NCI-H69 (cell line): ENCODE results near the gene PPM1B.
A peak's percentile ranks its signal among the peaks of the same experiment; 100 is the strongest.
"Not testable (repeated sequence)": the region's sequence is repeated elsewhere in the genome, so short reads cannot be mapped to it uniquely, and the experiment has no call there.

Experiments
- DNase-seq: peaks from one replicate; lab custom pipeline; 2025; lab: John Stamatoyannopoulos, UW

PPM1B gene

DNA sequence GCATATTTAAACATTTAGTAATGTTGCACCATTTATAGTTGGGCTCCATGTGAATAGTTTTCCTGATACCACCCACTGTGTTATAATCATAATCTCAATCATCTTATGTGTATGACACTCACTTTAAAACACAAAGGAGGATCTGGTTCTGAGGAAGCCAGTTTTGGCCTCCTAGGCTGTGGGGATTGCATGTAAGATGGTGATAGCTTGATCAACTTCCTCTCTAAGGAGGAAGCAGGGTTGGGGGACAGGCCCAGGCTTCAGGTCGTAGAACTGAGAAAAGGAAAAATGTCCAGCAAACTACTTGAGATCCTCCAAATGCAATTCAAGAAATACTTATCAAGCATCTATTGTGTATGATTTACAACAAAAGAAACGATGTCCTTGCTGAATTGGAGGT, 4.9 kb upstream of the PPM1B start:
- DNase-seq, result no peak

DNA sequence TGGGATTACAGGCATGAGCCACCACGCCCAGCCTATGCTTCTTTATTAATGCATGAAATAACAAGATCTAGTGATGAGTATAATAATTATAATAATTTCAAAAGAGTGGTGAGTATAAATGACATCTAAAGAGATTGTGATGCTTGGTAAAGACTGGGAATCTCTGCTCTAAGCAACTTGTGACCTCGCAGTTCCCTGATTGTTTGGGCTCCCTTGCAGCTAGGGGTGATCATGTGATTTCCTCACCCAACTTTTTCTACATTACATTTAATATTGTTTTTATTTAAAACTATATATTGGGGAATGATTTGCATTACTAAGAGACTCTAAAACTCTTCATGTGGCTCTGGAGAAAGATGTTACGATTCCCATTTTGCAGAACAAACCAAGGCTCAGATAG, 4.1 kb upstream of the PPM1B start:
- DNase-seq, result no peak

DNA sequence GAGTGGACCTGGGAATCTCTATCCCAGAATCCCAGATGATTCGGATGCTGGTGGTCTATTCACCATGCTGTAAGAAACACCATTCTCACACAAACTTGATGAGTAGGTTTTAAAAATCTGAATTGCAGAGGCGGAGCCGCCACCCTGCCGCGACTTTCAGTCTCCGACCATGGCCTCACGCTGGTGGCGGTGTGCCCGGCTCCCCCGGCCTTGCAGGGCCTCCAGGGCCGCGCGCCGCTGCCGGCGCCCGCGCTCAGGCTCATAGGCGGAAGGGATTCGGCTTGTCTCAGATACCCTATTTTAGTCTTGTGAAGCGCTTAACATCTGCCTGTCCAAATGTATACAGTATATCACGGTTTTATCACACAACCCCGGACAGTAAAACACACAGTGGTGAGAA, 2.6 kb upstream of the PPM1B start:
- no peak for DNase-seq

DNA sequence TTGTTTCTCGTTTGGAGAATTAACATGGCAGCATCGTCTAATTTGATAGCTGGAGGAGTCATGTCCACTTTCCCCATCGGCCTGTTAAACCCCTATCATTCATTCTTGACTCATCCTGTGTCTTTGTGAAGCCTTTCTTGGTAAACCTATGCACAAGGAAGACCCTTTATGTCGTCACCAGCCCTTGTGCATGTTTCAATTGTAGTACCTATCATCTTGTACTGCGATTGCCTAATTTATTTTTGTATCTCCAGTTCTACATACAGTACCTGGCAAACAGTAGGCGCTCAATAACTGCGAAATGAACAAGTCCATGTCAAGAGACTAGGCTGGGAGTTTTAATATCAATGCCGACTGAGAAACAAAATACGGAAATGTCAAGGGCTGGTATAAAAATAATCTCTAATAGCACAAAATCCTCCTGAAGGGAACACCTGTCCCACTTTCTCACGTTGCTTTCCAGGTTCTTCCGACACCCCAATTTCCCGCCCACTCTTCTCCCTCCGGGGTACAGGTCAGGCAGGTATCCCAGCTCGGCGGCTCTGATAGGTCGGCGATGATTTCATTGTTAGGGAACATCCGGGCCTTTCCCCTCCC, 1.3 kb upstream of the PPM1B start:
- no peak for DNase-seq

DNA sequence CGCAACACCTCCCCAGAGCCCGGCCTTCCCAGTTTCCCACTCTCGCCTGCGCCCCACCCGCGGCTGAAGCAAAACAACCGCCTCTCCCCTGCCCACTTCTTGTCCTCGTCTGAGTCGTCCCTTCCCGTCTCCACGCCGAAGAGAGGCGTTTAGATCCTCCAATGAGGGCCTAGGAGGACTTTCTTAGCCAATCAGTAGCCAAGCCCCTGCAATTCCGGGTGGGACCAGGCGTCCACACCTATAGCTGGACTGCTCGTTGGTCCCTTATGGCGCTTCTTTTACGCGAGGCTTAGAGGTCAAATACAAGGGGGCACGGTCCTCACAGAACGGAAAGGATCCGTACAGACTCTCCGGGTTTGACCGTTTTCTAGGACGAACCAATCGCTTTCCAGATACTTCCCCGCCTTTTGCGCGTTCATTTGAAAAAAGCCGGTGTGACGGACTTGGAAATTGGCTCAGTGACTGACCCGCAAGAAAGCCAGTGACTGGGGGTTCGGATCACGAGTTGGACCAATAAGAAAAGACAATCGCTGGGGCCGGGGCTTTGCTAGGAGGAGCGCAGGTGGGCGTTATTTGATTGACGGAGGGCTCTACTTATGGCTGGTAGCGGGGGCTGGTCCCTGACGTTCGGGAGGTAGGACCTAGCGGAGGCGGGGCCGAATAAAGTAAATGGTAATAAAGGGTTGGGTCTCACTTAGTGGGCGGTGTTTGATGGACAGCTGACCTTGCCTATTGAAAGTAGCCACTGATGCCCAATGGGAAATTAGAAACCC, 581 bp upstream of the PPM1B start:
- DNase-seq, result peak; percentile 99

DNA sequence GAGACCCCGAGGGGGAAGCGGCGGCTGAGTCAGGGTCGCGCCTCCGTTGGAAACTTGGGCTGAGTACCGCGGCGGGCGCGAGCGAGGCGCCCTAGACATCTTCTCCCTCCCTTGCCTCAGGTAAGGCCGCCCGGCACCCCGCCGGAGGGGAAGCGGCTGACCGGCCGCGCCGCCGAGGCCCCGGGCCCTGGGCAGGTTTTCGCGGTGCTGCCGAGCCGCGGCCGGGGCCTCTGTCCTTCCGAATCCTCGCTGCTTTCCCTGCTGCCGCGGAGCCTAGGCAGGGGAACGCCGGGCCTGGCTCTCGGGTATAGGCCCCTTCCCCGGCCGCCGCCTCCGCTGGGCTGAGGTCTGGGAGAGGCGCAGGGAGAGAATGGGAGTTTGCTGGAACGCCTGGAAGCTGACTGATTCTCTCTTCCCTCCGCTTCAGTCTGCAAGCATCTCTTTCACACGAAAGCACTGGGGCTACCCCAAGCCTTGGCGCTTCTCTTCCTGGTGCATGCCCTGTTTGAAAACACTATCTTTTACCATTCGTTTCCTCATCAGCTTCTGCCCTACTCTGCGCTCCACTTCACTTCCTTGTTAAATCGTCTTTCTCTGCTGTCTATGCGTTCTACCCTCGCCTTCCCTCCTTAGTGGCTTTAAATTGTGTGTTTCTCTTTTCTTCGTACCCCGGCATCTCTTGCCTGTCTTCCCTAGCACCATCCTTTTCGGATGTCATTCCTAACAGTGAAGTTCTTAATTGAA, 652 bp downstream of the PPM1B start:
- DNase-seq, result peak; percentile 57

DNA sequence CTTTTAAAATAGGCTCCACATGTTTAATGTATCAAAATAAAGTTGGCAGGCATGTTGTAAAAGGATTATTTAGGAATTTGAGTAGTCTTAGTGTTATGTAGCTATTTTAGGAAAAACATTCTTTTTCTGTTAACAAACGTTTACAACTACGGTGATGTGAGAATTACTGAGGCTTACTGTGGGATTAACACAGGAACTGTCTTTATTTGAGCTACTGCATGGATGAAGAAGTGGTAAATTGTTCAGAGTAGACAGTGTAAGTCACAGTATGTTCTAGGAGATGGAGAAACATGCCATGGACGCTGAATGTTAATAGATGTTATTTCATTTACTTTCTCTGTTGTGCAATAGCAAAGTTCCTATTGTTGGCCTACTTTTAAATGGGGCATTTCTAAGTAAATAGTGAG, 1.6 kb downstream of the PPM1B start:
- peak; percentile 5 for DNase-seq

DNA sequence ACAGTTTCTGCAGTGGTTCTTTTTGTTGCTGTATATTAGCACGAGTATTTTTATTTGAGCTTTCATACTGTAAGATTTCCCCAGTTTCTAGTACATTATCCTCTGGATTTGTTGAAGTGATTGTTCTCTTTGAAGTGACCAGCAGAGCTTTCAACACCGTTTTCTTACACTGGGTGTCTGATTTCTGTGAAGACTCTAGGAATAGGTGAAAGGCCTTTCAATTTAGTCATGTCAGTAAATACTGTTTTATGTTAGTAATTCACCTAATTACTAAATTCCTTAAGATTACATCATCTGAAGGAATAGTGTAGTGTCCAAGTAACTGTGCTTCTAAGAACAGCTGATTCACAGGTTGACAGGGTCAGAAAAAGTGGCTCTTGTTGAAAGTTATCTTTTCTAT, 2.3 kb downstream of the PPM1B start:
- peak; percentile 4 for DNase-seq

DNA sequence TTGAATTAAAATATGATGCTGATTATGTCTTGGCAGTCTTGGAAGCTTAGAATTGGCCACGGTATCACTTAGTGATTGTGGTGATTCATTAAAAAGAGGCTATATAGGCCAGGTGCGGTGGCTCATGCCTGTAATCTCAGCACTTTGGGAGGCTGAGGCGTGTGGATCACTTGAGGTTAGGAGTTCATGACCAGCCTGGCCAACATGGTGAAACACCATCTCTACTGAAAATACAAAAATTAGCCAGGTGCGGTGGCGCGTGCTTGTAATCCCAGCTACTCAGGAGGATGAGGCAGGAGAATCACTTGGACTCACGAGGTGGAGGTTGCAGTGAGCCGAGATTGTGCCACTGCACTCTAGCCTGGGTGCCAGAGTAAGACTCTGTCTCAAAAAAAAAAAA, 2.8 kb downstream of the PPM1B start:
- DNase-seq, result not testable (repeated sequence)

DNA sequence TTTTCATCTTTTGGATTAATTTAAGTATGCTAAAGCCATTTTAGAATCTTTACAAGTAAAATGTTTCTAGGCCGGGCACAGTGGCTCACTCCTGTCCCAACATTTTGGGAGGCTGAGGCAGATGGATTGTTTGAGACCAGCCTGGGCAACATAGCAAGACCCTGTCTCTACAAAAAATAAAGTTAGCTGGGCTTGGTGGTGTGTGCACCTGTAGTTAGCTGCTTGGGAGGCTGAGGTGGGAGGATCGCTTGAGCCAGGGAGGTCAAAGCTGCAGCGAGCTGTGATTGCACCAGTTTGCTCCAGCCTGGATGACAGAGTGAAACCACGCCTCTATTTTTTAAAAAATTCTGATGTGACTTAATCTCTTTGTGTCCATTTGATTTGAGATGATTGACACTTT, 3.9 kb downstream of the PPM1B start:
- DNase-seq, result no peak

DNA sequence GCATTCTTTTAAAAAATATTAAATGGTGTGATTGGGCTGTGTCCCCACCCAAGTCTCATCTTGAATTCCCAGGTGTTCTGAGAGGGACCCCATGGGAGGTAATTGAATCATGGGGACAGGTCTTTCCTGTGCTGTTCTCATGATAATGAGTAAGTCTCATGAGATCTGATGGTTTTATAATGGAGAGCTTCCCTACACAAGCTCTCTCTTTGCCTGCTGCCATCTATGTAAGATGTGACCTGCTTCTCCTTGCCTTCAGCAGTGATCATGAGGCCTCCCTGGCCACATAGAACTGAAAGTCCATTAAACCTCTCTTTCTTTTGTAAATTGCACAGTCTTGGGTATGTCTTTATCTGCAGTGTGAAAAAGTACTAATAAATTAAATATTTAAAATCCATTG, 10.3 kb downstream of the PPM1B start:
- no peak for DNase-seq

DNA sequence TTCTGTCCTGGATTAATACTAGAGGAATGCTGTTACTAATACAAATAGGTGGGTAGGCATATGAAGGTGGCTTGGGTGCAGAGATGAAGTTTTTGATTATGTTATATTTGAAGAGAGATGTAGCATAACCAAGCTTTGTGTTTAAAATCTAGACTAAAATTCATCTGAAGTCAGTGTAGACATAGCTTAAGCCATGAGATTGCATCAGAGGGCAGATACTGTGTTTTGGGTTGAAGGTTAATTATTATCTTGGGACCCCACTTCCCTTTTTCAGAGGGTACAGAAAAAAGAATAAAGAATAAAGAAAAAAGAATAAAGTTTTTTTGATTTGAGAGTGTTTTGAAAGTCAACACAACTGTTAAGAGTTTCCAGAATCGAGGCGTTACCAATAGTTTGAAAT, 13.0 kb downstream of the PPM1B start:
- DNase-seq, result no peak

DNA sequence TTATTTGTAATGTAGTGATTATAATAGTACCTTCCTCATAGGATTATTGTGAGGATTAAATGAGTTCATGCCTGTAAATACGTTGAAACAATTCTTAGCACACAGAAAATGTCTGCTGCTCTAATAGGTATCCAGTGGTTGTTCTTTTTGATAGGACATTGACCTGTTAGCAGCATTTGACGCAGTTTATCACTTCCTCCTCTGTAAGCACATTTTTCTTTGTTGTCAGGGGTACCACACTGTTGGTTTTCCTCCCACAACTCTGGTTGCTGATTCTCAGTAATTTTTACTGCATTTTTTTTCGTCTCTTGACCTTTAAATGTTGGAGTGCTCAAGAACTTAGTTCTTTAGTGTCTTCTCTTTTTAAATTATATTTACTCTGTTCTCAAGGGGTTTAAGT, 15.4 kb downstream of the PPM1B start:
- no peak for DNase-seq

DNA sequence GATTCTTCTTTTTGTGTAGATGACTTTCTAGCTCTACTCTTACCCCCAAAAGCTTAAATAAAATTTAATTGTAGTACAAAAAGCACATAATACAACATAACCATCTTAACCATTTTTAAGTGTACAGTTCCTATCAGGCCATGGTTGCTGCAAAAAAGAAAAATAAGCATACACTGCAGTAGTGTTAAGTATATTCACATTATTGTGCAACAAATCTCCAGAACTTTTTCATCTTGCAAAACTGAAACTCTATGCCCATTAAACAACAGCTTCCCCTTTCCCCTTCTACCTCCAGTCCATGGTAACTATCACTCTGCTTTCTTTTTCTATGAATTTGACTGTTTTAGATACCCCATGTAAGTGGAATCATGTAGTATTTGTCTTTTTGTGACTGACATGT, 18.1 kb downstream of the PPM1B start:
- DNase-seq, result no peak

DNA sequence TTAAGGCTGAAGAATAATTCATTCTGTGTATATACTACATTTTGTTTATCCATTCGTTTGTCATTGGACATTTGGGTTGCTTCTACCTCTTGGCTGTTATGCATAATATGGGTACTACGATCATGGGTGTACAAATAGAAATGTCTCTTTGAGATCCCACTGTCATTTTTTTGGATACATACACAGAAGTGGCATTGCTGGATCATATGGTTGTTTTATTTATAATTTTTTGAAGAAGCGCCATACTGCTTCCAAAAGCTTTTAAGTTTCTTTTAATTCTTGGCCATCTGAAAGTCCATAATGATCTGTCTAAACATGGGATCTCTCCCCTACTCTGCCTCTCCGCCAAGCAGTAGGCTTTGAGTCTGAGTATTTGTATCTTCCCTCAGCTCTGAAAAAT, 18.6 kb downstream of the PPM1B start:
- DNase-seq, result no peak

DNA sequence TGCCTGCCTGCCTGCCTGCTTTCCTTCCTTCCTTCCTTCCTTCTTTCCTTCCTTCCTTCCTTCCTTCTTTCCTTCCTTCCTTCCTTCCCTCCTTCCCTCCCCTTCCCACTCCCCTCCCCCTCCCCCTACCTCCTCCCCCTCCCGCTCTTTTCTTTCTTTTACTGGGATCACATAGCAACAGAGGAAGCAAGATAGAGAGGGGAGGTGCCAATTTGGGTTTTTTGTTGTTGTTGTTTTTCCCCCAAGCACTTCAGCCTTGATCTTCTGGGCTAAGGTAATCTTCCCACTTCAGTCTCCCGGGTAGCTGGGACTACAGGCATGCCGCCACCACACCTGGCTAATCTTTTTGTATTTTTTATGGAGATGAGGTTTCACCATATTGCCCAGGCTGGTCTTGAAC, 20.0 kb downstream of the PPM1B start:
- DNase-seq, result no peak

DNA sequence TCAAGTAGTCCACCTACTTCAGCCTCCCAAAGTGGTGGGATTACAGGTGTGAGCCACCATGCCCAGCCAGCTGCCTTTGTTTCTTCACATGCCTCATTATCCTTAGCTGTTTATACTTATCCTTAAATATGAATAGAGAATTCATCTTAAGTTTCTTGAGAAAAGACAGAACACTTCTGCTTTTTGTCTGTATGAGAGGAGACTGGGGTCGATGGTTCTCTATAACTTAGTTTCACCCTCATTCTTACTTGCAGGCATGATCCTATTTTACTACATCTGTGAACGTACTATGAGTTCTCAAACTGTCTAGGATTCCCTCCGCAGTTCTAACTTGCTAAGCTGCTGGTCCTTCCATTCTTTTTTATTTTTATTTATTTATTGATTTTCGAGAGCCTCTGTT, 20.4 kb downstream of the PPM1B start:
- DNase-seq, result no peak

DNA sequence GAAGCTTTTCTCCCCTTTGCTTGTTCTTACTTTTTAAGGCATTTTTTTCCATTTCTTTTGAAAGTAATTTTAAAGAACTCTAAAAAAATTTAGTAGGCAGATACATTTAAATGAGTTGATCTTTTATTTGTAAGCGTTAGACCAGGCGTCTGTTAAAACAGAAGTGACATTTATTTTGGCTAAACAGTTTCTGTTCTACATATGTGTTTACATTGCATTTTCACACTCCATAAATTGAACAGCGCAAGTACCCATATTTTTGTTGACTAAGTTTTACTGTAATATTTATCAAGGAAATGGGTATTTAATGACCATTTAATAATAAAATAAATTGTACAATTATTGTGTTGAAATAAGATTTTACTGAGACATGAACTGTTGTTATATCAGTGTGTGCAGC, 21.9 kb downstream of the PPM1B start:
- DNase-seq, result no peak

DNA sequence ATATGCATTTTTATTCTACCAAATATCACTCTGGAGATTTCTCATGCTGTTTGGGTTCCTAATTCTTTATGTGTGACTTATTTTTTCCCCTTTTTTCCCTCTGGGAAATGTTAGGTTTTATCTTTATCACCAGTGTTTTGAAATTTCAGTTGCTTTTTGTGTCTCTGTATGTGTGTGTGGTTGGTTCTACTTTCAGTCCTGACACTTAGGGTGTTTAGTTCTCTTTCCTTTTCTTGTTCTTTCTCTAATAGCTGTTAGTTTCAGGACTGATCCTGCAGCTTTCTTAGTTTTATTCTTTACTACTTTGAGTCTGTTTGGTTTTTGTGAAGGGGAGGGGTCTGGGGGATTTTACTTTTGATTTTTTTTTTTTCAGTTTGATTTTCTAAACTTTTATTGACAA, 23.1 kb downstream of the PPM1B start:
- no peak for DNase-seq

DNA sequence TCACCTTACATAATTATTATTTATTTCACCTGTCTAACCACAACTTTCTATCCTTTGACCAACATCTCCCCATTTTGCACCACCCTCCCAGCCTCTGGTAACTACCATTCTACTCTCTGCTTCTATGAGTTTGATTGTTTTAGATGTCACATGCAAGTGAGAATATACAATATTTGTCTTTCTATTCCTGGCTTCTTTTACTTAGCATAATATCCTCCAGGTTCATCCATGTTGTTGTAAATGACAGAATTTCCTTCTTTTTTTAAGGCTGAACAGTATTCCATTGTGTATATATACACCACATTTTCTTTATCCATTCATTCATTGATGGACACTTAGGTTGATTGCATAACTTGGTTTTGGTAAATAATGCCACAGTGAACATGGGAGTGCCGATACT, 24.0 kb downstream of the PPM1B start:
- no peak for DNase-seq

DNA sequence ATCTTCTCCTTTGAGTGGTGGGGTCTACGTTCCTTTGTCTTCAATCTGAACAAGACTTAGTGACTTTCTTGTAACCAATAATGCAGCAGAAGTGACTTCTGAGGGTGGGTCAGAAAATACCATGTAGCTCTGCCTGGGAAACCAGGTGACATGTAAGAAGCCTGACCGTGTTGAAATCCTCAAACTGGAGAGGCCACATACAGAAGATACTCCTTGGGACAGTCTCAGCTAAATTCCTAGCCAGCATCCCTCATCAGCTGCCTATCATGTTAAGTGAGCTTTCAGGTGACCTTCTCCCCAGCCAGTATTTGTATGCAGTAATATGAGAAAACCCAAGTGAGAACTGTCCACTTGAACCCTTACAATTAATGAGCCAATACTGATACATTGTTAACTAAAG, 27.0 kb downstream of the PPM1B start:
- DNase-seq, result no peak

DNA sequence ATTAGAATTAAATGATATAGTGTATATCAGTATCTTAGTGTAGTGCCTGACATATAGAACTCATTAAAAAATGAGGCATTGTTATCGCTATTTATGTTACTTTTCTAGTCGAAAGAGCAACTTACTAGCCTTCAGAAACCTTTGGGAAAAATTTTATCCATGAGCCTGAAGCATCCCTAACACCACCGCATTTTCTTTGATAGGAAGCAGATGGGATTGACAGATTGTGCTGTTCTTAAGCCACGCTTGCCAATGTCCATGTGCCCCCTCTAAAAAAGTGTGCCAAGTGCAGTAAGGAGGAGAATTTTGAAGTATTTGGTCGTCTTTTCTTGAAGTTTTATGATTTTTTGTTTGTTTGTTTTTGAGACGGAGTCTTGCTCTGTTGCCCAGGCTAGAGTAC, 29.1 kb downstream of the PPM1B start:
- DNase-seq, result no peak

DNA sequence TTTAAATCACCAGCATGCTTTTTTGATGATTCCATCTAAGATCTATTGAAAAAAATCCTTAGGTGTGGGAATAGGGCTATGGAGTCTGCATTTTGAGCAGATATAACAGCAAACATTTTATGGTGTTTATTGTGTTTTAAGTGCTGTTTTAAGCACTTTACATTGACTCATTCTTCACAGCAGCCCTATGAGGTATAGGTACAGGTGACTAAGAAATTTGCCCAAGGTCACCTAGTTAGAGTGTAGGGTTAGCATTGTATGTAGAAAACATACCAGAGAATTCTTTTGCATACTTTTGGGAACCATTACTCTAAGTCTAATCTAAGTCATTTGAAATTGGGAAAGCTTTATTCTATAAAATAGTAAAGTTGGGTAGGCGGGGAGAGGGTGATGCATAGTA, 31.3 kb downstream of the PPM1B start:
- DNase-seq, result no peak
